ENCODE data around the gene CLDN6. TPM values are rescaled to one million over a fixed set of nuclear protein-coding genes. Genes with fewer than 3 reads are reported as not detected.

The CLDN6 gene
- total RNA-seq, 1 experiment from 2014 or later, result 743 TPM

DNA sequence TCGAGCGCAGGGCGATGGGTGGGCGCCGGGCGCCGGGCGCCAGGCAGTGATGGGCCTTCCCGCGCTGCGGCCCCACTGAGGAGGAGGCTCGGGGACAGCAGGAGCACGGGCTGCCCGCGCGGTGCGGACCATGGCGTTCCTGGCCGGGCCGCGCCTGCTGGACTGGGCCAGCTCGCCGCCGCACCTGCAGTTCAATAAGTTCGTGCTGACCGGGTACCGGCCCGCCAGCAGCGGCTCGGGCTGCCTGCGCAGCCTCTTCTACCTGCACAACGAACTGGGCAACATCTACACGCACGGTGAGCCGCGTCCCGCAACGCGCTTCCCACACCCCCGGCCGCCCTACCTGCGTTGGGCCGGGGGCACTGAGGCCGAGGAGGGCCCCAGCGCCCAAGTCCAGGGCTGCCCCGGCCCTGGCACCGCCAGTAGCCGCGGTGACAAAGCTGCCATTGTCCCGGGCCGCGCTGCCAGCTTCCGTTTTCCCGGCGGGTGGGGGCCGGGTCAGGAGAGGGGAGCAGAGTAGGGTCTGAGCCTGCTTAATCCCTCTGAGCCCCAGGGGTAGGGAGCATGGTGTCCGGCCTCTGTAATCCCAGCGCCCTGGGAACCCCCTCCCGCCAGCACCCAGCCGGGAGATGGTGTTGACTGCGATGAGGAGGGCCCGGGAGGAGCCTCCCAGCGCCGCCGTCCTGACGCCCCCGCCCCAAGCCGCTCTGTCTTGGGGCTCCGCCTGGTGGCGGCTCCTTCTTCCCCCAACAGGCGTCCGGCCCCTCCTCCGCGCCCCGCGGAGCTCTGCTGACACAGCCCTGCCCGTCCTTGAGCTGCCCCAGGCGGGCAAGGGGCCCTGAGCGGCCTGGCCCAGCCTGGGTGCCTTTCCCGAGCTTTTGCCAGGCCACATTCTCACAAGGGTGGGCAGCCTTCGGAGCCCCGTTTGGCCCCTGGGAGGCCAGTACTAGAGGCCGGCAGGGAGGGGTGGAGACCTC is 48.1 kb downstream of the CLDN6 start:
- Histone ChIP-seq H3K27me3 (ENCODE audit: insufficient read depth, low read length) (no peaks in the 10 kb centered on the region), H3K23ac (ENCODE audit: insufficient read length, low read depth, low read length) (no peak overlapping the region), H4K20me1 (ENCODE audit: control insufficient read depth, insufficient read depth, insufficient read length) (peaks cover 3% of the 10 kb centered on the region), H2BK5ac (ENCODE audit: insufficient read length, low read length) (no peak overlapping the region), H3K4me2 (ENCODE audit: insufficient read depth, insufficient read length, low read length) (peak overlapping the region; percentile 46), H3K4ac (ENCODE audit: low read depth, low read length) (no peak overlapping the region), H3K27ac (ENCODE audit: insufficient read length, low read depth, low read length) (no peak overlapping the region), H3K9me3 (ENCODE audit: control insufficient read depth, low read depth, low read length) (no peaks in the 10 kb centered on the region), H3K9ac (ENCODE audit: extremely low read depth, insufficient read length, low read length) (peak overlapping the region; percentile 45), H4K8ac (replicated peaks; ENCODE audit: insufficient read length, low read depth, low read length) (no peak overlapping the region), H3K79me2 (ENCODE audit: insufficient read depth, low read length) (no peaks in the 10 kb centered on the region), H2BK12ac (ENCODE audit: insufficient read length, low read depth, low read length) (no peak overlapping the region), H4K5ac (ENCODE audit: insufficient read length, low read depth, low read length) (no peak overlapping the region), H2BK15ac (ENCODE audit: low read depth, low read length) (no peak overlapping the region), H2BK20ac (ENCODE audit: low read depth, low read length, poor library complexity, severe bottlenecking) (no peak overlapping the region), H3K23me2 (ENCODE audit: insufficient read length, low read depth, low read length, poor library complexity, severe bottlenecking) (peaks cover 6% of the 10 kb centered on the region), H3K14ac (ENCODE audit: insufficient read depth, low read length) (peak overlapping the region; percentile 9; the same call in 1 of the 2 replicates), H3K18ac (ENCODE audit: insufficient read length, low read depth, low read length) (peak overlapping the region; percentile 6), H3K4me1 (ENCODE audit: insufficient read depth, low read length) (no peaks in the 10 kb centered on the region), H2AFZ (ENCODE audit: low read length) (no peak overlapping the region), H2AK5ac (ENCODE audit: insufficient read length, low read length) (no peak overlapping the region), H3K56ac (ENCODE audit: insufficient read length, low read depth, low read length) (no peak overlapping the region), H3K79me1 (ENCODE audit: insufficient read depth, low read depth, low read length, poor library complexity, severe bottlenecking) (no peaks in the 10 kb centered on the region), H3T11ph (ENCODE audit: low read length) (no peak overlapping the region), H2BK120ac (ENCODE audit: low read depth, low read length, poor library complexity, severe bottlenecking) (no peak overlapping the region), H4K91ac (ENCODE audit: insufficient read length, low read depth, low read length) (no peak overlapping the region)
- peaks cover 21% of the 10 kb centered on the region for H3K27me3 Mint-ChIP-seq (ENCODE audit: low read depth)
- peak overlapping the region; percentile 72 to 81 for H3K4me3 Mint-ChIP-seq
- H3K27ac Mint-ChIP-seq, result no peak overlapping the region; a peak in 1 of 7 replicates
- peak; percentile 74 for TF ChIP-seq CTCF (conservative IDR thresholded peaks at IDR 0.05)
- peaks cover 4 to 22% (median 18%) of the 10 kb centered on the region in 3 experiments; a peak in 6 of 7 replicates for H3K36me3 Mint-ChIP-seq (ENCODE audit: insufficient read depth in 1 of 3, low read depth in 3 of 3)
- H3K9me3 Mint-ChIP-seq, result no peaks in the 10 kb centered on the region
- H3K4me1 Mint-ChIP-seq, result peaks cover 18 to 24% of the 10 kb centered on the region in 2 experiments
- WGBS (ENCODE audit: extremely low coverage, insufficient read length, low lambda C conversion rate), result no CpG with 5 or more reads among the region's 83 CpGs
- DNase-seq, result peak; percentile 83

Data from H9 (cell line).